Liver (tissue), 9 donors: ENCODE data around the gene CLEC4G. TPM values are rescaled to one million over a fixed set of nuclear protein-coding genes. Genes with fewer than 3 reads are reported as not detected.

Experiments
- DNase-seq: peaks from one replicate; pipeline ENCODE4 v3.0.0-alpha.2; 2017; ENCODE audit warnings: low spot score
- H3K27ac ChIP-seq, 2 donors: one replicate each; pipeline ENCODE4 v1.7.0; 2013; ENCODE audit warnings: inconsistent platforms in 2 of 2, low read length in 2 of 2, control low read depth in 1 of 2, low read depth in 1 of 2, mild to moderate bottlenecking in 1 of 2
- H3K27me3 ChIP-seq, 4 donors: one replicate each; pipeline versions ENCODE4 v1.6.1 to v1.7.0; 2013; ENCODE audit warnings: low read length in 3 of 4, inconsistent platforms in 1 of 4, mild to moderate bottlenecking in 1 of 4, moderate library complexity in 1 of 4; ENCODE audit not compliant: control insufficient read depth in 4 of 4, insufficient read depth in 4 of 4
- H3K36me3 ChIP-seq, 4 donors: one replicate each; pipeline versions ENCODE4 v1.6.1 to v1.7.0; 2013; ENCODE audit warnings: low read length in 3 of 4, mild to moderate bottlenecking in 3 of 4, low read depth in 1 of 4, moderate library complexity in 1 of 4; ENCODE audit not compliant: control insufficient read depth in 4 of 4, insufficient read depth in 3 of 4
- H3K4me1 ChIP-seq, 4 donors: one replicate each; pipeline versions ENCODE4 v1.6.1 to v1.7.0; 2013; ENCODE audit warnings: low read length in 3 of 4, mild to moderate bottlenecking in 3 of 4, moderate library complexity in 1 of 4; ENCODE audit not compliant: control insufficient read depth in 4 of 4, insufficient read depth in 4 of 4
- H3K4me3 ChIP-seq, 3 donors: one replicate each; pipeline versions ENCODE4 v1.6.1 to v1.7.0; 2013; ENCODE audit warnings: low read length in 3 of 3, control low read depth in 1 of 3, low read depth in 1 of 3, mild to moderate bottlenecking in 1 of 3
- H3K9ac ChIP-seq, 2 donors: one replicate each; pipeline ENCODE4 v1.7.0; 2013; ENCODE audit warnings: low read length in 2 of 2, mild to moderate bottlenecking in 2 of 2, moderate library complexity in 2 of 2, control low read depth in 1 of 2, low read depth in 1 of 2
- H3K9me3 ChIP-seq, 4 donors: one replicate each; pipeline versions ENCODE4 v1.6.1 to v1.7.0; 2013; ENCODE audit warnings: low read length in 3 of 4; ENCODE audit not compliant: control insufficient read depth in 4 of 4
- EGR1 ChIP-seq, 2 donors: IDR thresholded peaks; 2 replicates each; pipeline ENCODE4 v1.6.1; 2016 to 2018; ENCODE audit warnings: antibody characterized with exemption in 2 of 2, low read depth in 2 of 2
- FOXA1 ChIP-seq: IDR thresholded peaks from 2 replicates; pipeline ENCODE4 v1.6.1; 2016; ENCODE audit warnings: antibody characterized with exemption
- FOXA2 ChIP-seq: IDR thresholded peaks from 2 replicates; pipeline ENCODE4 v1.6.1; 2016; ENCODE audit warnings: antibody characterized with exemption
- GABPA ChIP-seq, 2 donors: IDR thresholded peaks in 1 of 2; conservative IDR thresholded peaks in 1 of 2; 2 replicates each; pipeline ENCODE4 v1.6.1; 2016; ENCODE audit warnings: antibody characterized with exemption in 2 of 2, mild to moderate bottlenecking in 1 of 2, moderate library complexity in 1 of 2
- HNF4A ChIP-seq, 2 donors: conservative IDR thresholded peaks; 2 replicates each; pipeline ENCODE4 v1.6.1; 2016; ENCODE audit warnings: antibody characterized with exemption in 2 of 2, mild to moderate bottlenecking in 2 of 2
- HNF4G ChIP-seq: IDR thresholded peaks from 2 replicates; pipeline ENCODE4 v1.6.1; 2016; ENCODE audit warnings: antibody characterized with exemption
- JUND ChIP-seq, 2 donors: IDR thresholded peaks; 2 replicates each; pipeline ENCODE4 v1.6.1; 2016; ENCODE audit warnings: antibody characterized with exemption in 2 of 2
- NR2F2 ChIP-seq: IDR thresholded peaks from 2 replicates; pipeline ENCODE4 v1.6.1; 2016; ENCODE audit warnings: antibody characterized with exemption
- RAD21 ChIP-seq, 2 donors: IDR thresholded peaks; 2 replicates each; pipeline ENCODE4 v1.6.1; 2016; ENCODE audit warnings: antibody characterized with exemption in 2 of 2, mild to moderate bottlenecking in 2 of 2
- RXRA ChIP-seq, 2 donors: IDR thresholded peaks; 2 replicates each; pipeline ENCODE4 v1.6.1; 2017 to 2018; ENCODE audit warnings: antibody characterized with exemption in 2 of 2, mild to moderate bottlenecking in 1 of 2
- SP1 ChIP-seq: IDR thresholded peaks from 2 replicates; pipeline ENCODE4 v1.6.1; 2018; ENCODE audit warnings: antibody characterized with exemption, mild to moderate bottlenecking
- TAF1 ChIP-seq: conservative IDR thresholded peaks from 2 replicates; pipeline ENCODE4 v1.6.1; 2016; ENCODE audit warnings: antibody characterized with exemption, mild to moderate bottlenecking
- YY1 ChIP-seq: IDR thresholded peaks from 2 replicates; pipeline ENCODE4 v1.6.1; 2016; ENCODE audit warnings: antibody characterized with exemption, mild to moderate bottlenecking
- WGBS: extraction: QIAGEN DNeasy Blood & Tissue Kit; methylation state at CpG from one replicate; pipeline ENCODE4 v1.1.7; 2013; 5-methylcytosine and 5-hydroxymethylcytosine counted together
- polyA plus RNA-seq, 2 donors: library from polyadenylated mRNA; stranded (reverse) in 1 of 2; unstranded in 1 of 2; fragments of 200-250 nt in 1 of 2; fragments of >200 nt in 1 of 2; fragmentation: Nextera tagmentation in 1 of 2; extraction: Ambion mirVana in 1 of 2; gene quantifications; one replicate each; pipeline versions ENCODE4 v1.2.1 to v1.2.3, GENCODE V29; 2013 to 2015
- total RNA-seq, 2 donors: library from RNA; depleted of rRNA; stranded (reverse); fragments of >200 nt; gene quantifications; one replicate each; pipeline ENCODE4 v1.2.3, GENCODE V29; 2014
- TF ChIP-seq, protein P1 (sequence below): IDR thresholded peaks from 2 replicates; pipeline ENCODE4 v1.6.1; 2016; ENCODE audit warnings: antibody characterized with exemption, mild to moderate bottlenecking
- TF ChIP-seq, protein P2 (sequence below): IDR thresholded peaks from 2 replicates; pipeline ENCODE4 v1.6.1; 2016; ENCODE audit warnings: antibody characterized with exemption
- TF ChIP-seq, protein P3 (sequence below): IDR thresholded peaks from 2 replicates; pipeline ENCODE4 v1.6.1; 2016; ENCODE audit warnings: antibody characterized with exemption
- donor health status: healthy.
- donor health status: healthy.
- donor health status: healthy.
- donor health status: healthy.
- donor health status: healthy.

The CLEC4G gene
- total and polyA plus RNA-seq, 4 donors: 7.7 to 69.0 (median 45.6) TPM

DNA sequence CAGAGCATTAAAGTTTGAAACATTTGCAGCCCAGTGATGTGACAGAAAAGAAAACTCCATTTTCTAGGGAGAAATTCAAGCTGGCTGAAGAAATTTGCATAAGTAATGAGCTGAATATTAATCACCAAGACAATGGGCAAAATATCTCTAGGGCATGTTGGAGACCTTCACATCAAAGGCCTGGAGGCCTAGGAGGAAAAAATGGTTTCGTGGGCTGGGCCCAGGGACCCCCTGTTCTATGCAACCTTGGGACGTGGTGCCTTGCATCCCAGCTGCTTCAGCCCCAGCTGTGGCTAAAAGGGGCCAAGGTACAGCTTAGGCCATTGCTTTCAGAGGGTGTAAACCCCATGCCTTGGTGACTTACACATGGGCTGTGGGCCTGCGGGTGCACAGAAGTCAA is 25.4 kb upstream of the CLEC4G start:
- Histone ChIP-seq H3K27ac (no peak overlapping the region), H3K27me3 (no peaks in the 10 kb centered on the region), H3K9ac (no peak overlapping the region), H3K36me3 (no peaks in the 10 kb centered on the region), H3K9me3 (peaks cover 2 to 11% (median 5%) of the 10 kb centered on the region in 4 donors), H3K4me3 (no peak overlapping the region), H3K4me1 (no peaks in the 10 kb centered on the region)
- 77% methylated on average over 3 of the region's 3 CpGs for WGBS
- no peak for DNase-seq
- no peak for TF ChIP-seq FOXA2
- TF ChIP-seq SP1: no peak
- no peak for TF ChIP-seq RXRA (IDR thresholded peaks at IDR 0.05)
- no peak for TF ChIP-seq GABPA (IDR thresholded peaks at IDR 0.05 in 1 of 2, conservative IDR thresholded peaks at IDR 0.05 in 1 of 2)
- TF ChIP-seq, protein P1, sequence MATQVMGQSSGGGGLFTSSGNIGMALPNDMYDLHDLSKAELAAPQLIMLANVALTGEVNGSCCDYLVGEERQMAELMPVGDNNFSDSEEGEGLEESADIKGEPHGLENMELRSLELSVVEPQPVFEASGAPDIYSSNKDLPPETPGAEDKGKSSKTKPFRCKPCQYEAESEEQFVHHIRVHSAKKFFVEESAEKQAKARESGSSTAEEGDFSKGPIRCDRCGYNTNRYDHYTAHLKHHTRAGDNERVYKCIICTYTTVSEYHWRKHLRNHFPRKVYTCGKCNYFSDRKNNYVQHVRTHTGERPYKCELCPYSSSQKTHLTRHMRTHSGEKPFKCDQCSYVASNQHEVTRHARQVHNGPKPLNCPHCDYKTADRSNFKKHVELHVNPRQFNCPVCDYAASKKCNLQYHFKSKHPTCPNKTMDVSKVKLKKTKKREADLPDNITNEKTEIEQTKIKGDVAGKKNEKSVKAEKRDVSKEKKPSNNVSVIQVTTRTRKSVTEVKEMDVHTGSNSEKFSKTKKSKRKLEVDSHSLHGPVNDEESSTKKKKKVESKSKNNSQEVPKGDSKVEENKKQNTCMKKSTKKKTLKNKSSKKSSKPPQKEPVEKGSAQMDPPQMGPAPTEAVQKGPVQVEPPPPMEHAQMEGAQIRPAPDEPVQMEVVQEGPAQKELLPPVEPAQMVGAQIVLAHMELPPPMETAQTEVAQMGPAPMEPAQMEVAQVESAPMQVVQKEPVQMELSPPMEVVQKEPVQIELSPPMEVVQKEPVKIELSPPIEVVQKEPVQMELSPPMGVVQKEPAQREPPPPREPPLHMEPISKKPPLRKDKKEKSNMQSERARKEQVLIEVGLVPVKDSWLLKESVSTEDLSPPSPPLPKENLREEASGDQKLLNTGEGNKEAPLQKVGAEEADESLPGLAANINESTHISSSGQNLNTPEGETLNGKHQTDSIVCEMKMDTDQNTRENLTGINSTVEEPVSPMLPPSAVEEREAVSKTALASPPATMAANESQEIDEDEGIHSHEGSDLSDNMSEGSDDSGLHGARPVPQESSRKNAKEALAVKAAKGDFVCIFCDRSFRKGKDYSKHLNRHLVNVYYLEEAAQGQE: no peak
- no peak for TF ChIP-seq HNF4A (conservative IDR thresholded peaks at IDR 0.05)
- no peak for TF ChIP-seq EGR1 (IDR thresholded peaks at IDR 0.05; ENCODE audit: low read depth in 2 of 2)
- TF ChIP-seq HNF4G: no peak
- TF ChIP-seq, protein P2, sequence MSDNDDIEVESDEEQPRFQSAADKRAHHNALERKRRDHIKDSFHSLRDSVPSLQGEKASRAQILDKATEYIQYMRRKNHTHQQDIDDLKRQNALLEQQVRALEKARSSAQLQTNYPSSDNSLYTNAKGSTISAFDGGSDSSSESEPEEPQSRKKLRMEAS: no peak
- TF ChIP-seq TAF1: no peak
- no peak for TF ChIP-seq RAD21 (IDR thresholded peaks at IDR 0.05)
- no peak for TF ChIP-seq YY1
- no peak for TF ChIP-seq FOXA1
- TF ChIP-seq, protein P3, sequence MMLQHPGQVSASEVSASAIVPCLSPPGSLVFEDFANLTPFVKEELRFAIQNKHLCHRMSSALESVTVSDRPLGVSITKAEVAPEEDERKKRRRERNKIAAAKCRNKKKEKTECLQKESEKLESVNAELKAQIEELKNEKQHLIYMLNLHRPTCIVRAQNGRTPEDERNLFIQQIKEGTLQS: no peak
- no peak for TF ChIP-seq JUND (IDR thresholded peaks at IDR 0.05)
- no peak for TF ChIP-seq NR2F2

DNA sequence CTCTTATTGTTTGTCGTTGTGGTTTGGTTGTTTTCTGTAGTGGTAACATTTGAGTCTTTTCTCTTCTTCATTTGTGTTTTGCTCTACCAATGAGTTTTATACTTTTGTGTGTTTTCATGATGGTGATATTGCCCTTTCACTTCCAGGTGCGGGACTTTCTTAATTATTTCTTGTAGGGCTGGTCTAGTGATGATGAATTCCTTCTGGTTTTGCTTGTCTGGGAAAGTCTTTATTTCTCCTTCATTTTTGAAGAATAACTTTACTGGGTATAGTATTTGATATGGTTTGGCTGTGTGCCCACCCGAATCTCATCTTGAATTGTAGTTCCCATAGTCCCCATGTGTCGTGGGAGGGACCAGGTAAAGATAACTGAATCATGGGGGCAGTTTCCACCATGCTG is 24.3 kb upstream of the CLEC4G start:
- no peak overlapping the region for H3K27ac ChIP-seq
- no peaks in the 10 kb centered on the region for H3K27me3 ChIP-seq
- 45% methylated on average over 4 of the region's 4 CpGs for WGBS
- no peak overlapping the region for H3K9ac ChIP-seq
- DNase-seq: no peak
- no peak overlapping the region for H3K4me3 ChIP-seq
- TF ChIP-seq NR2F2: no peak
- TF ChIP-seq HNF4A (conservative IDR thresholded peaks at IDR 0.05): no peak
- no peaks in the 10 kb centered on the region for H3K36me3 ChIP-seq
- H3K9me3 ChIP-seq: peaks cover 3 to 11% (median 6%) of the 10 kb centered on the region in 4 donors
- H3K4me1 ChIP-seq: no peaks in the 10 kb centered on the region

DNA sequence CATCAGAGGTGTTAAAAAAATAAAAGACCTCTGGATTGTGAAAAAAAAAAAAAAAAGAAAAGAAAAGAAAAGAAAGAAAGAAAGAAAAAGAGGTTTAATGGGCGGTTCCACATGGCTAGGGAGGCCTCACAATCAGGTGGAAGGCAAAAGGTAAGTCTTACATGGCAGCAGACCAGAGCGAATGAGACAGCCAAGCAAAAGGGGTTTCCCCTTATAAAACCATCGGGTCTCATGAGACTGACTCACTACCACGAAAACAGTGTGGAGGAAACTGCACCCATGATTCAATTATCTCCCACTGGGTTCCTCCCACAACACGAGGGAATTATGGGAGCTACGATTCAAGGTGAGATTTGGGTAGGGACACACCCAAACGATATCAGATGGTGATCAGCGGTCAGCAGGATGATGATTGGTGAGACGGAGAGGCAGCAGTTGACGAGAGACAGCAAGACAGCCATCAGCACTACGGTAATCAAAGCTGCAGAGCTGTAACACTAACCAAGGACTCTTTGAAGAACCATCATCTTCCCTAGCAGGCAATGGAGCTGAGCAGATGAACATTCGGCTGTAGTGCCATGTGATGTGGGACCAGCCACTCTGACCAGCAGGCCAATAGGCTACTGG is 19.4 kb upstream of the CLEC4G start:
- Histone ChIP-seq H3K27ac (no peak overlapping the region), H3K4me3 (no peak overlapping the region), H3K27me3 (no peaks in the 10 kb centered on the region), H3K9ac (no peak overlapping the region), H3K9me3 (peaks cover 0 to 3% (median 0%) of the 10 kb centered on the region in 4 donors), H3K4me1 (no peaks in the 10 kb centered on the region), H3K36me3 (no peaks in the 10 kb centered on the region)
- 73% methylated on average over 12 of the region's 12 CpGs for WGBS
- DNase-seq: no peak
- TF ChIP-seq SP1 (no peak), FOXA2 (no peak), GABPA (IDR thresholded peaks at IDR 0.05 in 1 of 2, conservative IDR thresholded peaks at IDR 0.05 in 1 of 2) (no peak), HNF4G (no peak), YY1 (no peak), EGR1 (IDR thresholded peaks at IDR 0.05; ENCODE audit: low read depth in 2 of 2) (no peak), RAD21 (IDR thresholded peaks at IDR 0.05) (no peak), NR2F2 (no peak)
- TF ChIP-seq, protein P1: no peak
- TF ChIP-seq, protein P2: no peak
